A673 (cell line): Measurements from ENCODE around the gene GIMAP8. TPM values are rescaled to one million over a fixed set of nuclear protein-coding genes. Genes with fewer than 3 reads are reported as not detected.

Source experiments
- BruUV-seq: library from RNA; stranded (reverse); fragments of 400-500 nt; replicated peaks from 2 replicates; lab custom pipeline; 2021; lab: Mats Ljungman, UMichigan
- CTCF ChIA-PET: fragments of 300-600 bp; sonication (Branson Sonifier 250); formaldehyde crosslinking; loops from one replicate; lab custom pipeline; 2022; ENCODE audit warnings: antibody characterized with exemption; lab: Charles Lee
- POLR2A ChIA-PET: fragments of 300-600 bp; sonication (Branson Sonifier 250); formaldehyde crosslinking; loops from one replicate; lab custom pipeline; 2022; ENCODE audit warnings: antibody characterized with exemption; ENCODE audit not compliant: low non-redundant PET; lab: Charles Lee
- DNase-seq: peaks from one replicate; pipeline ENCODE4 v3.0.0-alpha.2; 2015; ENCODE audit warnings: low spot score
- H3K27ac ChIP-seq: fragments of 200-600 bp; sonication (generic); 2 replicates; pipeline ENCODE4 v1.5.1; 2016; ENCODE audit warnings: mixed run types, low read depth, mild to moderate bottlenecking, mixed read lengths, antibody characterized with exemption, low read length; ENCODE audit not compliant: poor library complexity, severe bottlenecking
- H3K27me3 ChIP-seq: fragments of 200-600 bp; sonication (generic); replicated peaks from 2 replicates; pipeline ENCODE4 v1.6.1; 2017; ENCODE audit warnings: mixed run types, low read depth, mild to moderate bottlenecking, mixed read lengths, antibody characterized with exemption, low read length; ENCODE audit not compliant: insufficient read depth, poor library complexity
- H3K36me3 ChIP-seq: fragments of 200-600 bp; sonication (generic); 2 replicates; pipeline ENCODE4 v1.6.1; 2016; ENCODE audit warnings: mixed run types, mild to moderate bottlenecking, mixed read lengths, antibody characterized with exemption, low read length; ENCODE audit not compliant: insufficient read depth, poor library complexity, severe bottlenecking
- H3K4me1 ChIP-seq: fragments of 200-600 bp; sonication (generic); 2 replicates; pipeline ENCODE4 v1.6.1; 2017; ENCODE audit warnings: mixed run types, mild to moderate bottlenecking, mixed read lengths, antibody characterized with exemption, low read length; ENCODE audit not compliant: insufficient read depth, poor library complexity, severe bottlenecking
- H3K4me3 ChIP-seq: fragments of 200-600 bp; sonication (generic); 2 replicates; pipeline ENCODE4 v1.5.1; 2016; ENCODE audit warnings: low read depth, mixed run types, mild to moderate bottlenecking, mixed read lengths, low read length; ENCODE audit not compliant: poor library complexity, severe bottlenecking
- H3K9me3 ChIP-seq: fragments of 200-600 bp; sonication (generic); 2 replicates; pipeline ENCODE4 v1.6.1; 2016; ENCODE audit warnings: mixed run types, low read depth, mild to moderate bottlenecking, mixed read lengths, antibody characterized with exemption, low read length; ENCODE audit not compliant: poor library complexity, severe bottlenecking
- EZH2 ChIP-seq: fragments of 200-600 bp; sonication (generic); IDR thresholded peaks from 2 replicates; pipeline ENCODE4 v1.6.1; 2017; ENCODE audit warnings: borderline replicate concordance, low read depth, mild to moderate bottlenecking, mixed read lengths, antibody characterized with exemption, low read length; ENCODE audit not compliant: poor library complexity, severe bottlenecking
- intact Hi-C: fragments of 100-400 bp; cut with micrococcal nuclease; formaldehyde crosslinking; loops from one replicate; pipeline ENCODE4 v1.10.0; 2022; ENCODE audit not compliant: unreplicated experiment
- total RNA-seq: library from RNA; stranded (reverse); gene quantifications from 2 replicates; pipeline ENCODE4 v1.2.3, GENCODE V29; 2021
- TF ChIP-seq, protein P1 (sequence below): fragments of 300-800, 200-600 bp; sonication (generic); conservative IDR thresholded peaks from 2 replicates; pipeline ENCODE4 v1.5.1; 2017; ENCODE audit warnings: low read depth, mild to moderate bottlenecking, antibody characterized with exemption, low read length, moderate library complexity, mixed read lengths

The GIMAP8 gene
- total RNA-seq, 1 experiment from 2014 or later: not detected

DNA sequence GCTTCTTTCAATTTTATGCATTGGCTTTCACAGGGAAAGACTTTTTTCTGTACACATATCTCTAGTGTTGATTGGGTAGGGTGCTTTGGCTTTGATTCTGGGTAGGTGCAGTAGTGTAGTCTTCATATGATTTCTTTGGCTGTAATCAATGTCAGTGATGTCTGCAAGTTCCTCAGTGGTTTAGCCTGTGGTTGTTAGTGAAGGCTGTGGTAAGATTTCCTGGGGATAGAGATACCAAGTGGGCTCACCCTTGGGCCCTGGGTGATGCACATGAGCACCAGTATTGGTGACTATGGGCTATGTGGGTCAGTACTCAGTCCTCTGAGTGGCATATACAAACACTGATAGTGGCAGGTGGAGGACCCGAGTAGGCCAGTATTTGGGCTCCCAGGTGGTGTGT lies 13.0 kb downstream of the GIMAP8 start:
- no TSS peak for BruUV-seq
- CTCF ChIA-PET: no interaction called here
- Histone ChIP-seq H3K27me3 (no peaks in the 10 kb centered on the region), H3K9me3 (no peaks in the 10 kb centered on the region), H3K4me1 (no peaks in the 10 kb centered on the region), H3K4me3 (no peak overlapping the region), H3K27ac (no peak overlapping the region), H3K36me3 (no peaks in the 10 kb centered on the region)
- POLR2A ChIA-PET: no interaction called here
- TF ChIP-seq EZH2: no peak
- TF ChIP-seq, protein P1, sequence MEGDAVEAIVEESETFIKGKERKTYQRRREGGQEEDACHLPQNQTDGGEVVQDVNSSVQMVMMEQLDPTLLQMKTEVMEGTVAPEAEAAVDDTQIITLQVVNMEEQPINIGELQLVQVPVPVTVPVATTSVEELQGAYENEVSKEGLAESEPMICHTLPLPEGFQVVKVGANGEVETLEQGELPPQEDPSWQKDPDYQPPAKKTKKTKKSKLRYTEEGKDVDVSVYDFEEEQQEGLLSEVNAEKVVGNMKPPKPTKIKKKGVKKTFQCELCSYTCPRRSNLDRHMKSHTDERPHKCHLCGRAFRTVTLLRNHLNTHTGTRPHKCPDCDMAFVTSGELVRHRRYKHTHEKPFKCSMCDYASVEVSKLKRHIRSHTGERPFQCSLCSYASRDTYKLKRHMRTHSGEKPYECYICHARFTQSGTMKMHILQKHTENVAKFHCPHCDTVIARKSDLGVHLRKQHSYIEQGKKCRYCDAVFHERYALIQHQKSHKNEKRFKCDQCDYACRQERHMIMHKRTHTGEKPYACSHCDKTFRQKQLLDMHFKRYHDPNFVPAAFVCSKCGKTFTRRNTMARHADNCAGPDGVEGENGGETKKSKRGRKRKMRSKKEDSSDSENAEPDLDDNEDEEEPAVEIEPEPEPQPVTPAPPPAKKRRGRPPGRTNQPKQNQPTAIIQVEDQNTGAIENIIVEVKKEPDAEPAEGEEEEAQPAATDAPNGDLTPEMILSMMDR: no peak
- DNase-seq: no peak
- intact Hi-C loops: no loop called here

DNA sequence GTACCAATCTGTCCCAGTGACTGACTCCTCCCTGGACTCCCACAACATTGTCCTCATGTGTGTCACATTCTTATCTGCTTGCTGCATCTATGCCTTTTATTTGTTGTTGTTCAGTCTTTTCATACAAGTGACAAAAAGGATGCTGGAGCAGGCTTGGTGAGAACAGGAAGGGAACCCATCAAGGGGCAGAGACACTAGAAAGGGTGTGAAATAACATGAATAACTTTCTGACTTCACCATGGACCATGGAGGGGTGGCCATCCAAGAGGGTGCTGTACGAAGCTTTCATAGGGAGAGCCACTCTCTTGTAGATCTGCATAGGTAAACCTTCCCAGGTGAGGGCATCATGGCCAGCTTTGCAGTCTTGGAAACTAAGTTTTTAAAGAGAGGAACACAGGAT lies 14.5 kb downstream of the GIMAP8 start:
- POLR2A ChIA-PET: no interaction called here
- BruUV-seq: no TSS peak
- TF ChIP-seq, protein P1: no peak
- TF ChIP-seq EZH2: no peak

DNA sequence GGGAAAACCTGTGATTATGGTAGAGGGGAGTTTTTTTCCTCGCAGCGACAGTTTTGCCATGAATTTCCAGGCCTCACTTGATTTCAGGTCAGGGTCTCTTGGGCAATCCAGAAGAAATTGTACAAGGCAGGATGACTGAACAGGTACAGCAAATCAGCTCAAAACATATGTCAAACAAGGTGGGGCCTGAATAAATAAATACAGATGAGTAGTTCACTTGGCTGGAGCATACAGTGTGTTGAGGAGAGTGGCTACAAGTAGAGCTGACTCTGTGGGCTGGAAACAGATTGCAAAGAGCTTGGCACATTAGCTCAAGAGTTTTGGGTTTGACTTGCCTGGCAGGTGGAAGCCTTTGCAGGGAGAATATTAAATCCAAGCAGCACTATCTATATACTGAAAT lies 15.0 kb downstream of the GIMAP8 start:
- CTCF ChIA-PET: no interaction called here
- intact Hi-C loops: no loop called here
- DNase-seq: no peak
- Histone ChIP-seq H3K4me3 (no peak overlapping the region), H3K4me1 (no peaks in the 10 kb centered on the region), H3K9me3 (no peaks in the 10 kb centered on the region), H3K27me3 (no peaks in the 10 kb centered on the region), H3K36me3 (no peaks in the 10 kb centered on the region), H3K27ac (no peak overlapping the region)
- POLR2A ChIA-PET: no interaction called here
- TF ChIP-seq, protein P1: no peak
- no peak for TF ChIP-seq EZH2
- no TSS peak for BruUV-seq

More for the DNA sequence above, 14.5 kb downstream of the GIMAP8 start:
- no peaks in the 10 kb centered on the region for H3K9me3 ChIP-seq
- CTCF ChIA-PET: no interaction called here
- intact Hi-C loops: no loop called here
- H3K27ac ChIP-seq: no peak overlapping the region
- no peaks in the 10 kb centered on the region for H3K27me3 ChIP-seq
- H3K36me3 ChIP-seq: no peaks in the 10 kb centered on the region
- DNase-seq: no peak
- no peak overlapping the region for H3K4me3 ChIP-seq
- H3K4me1 ChIP-seq: no peaks in the 10 kb centered on the region
